Measurements from ENCODE around the gene FOXO6. TPM values are rescaled to one million over a fixed set of nuclear protein-coding genes. Genes with fewer than 3 reads are reported as not detected.

The FOXO6 gene
- total RNA-seq, 1 experiment from 2014 or later: 6.1 TPM

DNA sequence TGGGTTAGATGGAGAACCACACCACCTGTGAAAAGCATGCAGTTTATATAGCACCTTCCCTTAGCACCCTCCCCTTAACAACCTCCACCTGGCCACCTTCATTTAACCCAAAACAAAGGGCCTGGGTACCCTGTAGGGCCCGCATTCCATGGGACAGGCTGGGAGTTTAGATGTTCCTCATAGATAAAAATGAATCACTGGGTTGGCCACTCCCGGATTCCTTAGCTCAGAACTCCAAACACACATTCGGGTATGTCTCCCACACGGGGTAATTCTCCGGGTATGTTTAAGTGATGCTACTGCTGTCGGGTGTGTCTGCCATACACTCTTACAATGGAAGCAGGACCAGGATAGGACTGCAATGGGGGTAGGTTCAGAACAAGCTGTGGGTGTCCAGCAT lies 43.9 kb upstream of the FOXO6 start:
- ChIA-PET POLR2A (ENCODE audit: low non-redundant PET) (no interaction called here), CTCF (no interaction called here)
- Histone ChIP-seq H3K4me3 (ENCODE audit: low read depth, low read length, poor library complexity, severe bottlenecking) (no peak overlapping the region), H3K4me1 (ENCODE audit: insufficient read depth, low read length, poor library complexity, severe bottlenecking) (no peaks in the 10 kb centered on the region), H3K27me3 (replicated peaks; ENCODE audit: insufficient read depth, low read depth, low read length, poor library complexity) (no peaks in the 10 kb centered on the region), H3K27ac (ENCODE audit: low read depth, low read length, poor library complexity, severe bottlenecking) (no peak overlapping the region), H3K9me3 (ENCODE audit: low read depth, low read length, poor library complexity, severe bottlenecking) (no peaks in the 10 kb centered on the region), H3K36me3 (ENCODE audit: insufficient read depth, low read length, poor library complexity, severe bottlenecking) (no peaks in the 10 kb centered on the region)
- DNase-seq (ENCODE audit: low spot score): no peak
- intact Hi-C loops (cut with micrococcal nuclease; ENCODE audit: unreplicated experiment): no loop called here
- no TSS peak for BruUV-seq (replicated peaks)
- TF ChIP-seq, protein P1, sequence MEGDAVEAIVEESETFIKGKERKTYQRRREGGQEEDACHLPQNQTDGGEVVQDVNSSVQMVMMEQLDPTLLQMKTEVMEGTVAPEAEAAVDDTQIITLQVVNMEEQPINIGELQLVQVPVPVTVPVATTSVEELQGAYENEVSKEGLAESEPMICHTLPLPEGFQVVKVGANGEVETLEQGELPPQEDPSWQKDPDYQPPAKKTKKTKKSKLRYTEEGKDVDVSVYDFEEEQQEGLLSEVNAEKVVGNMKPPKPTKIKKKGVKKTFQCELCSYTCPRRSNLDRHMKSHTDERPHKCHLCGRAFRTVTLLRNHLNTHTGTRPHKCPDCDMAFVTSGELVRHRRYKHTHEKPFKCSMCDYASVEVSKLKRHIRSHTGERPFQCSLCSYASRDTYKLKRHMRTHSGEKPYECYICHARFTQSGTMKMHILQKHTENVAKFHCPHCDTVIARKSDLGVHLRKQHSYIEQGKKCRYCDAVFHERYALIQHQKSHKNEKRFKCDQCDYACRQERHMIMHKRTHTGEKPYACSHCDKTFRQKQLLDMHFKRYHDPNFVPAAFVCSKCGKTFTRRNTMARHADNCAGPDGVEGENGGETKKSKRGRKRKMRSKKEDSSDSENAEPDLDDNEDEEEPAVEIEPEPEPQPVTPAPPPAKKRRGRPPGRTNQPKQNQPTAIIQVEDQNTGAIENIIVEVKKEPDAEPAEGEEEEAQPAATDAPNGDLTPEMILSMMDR (conservative IDR thresholded peaks at IDR 0.05; ENCODE audit: low read depth, low read length): no peak
- TF ChIP-seq EZH2 (IDR thresholded peaks at IDR 0.05; ENCODE audit: borderline replicate concordance, low read depth, low read length, poor library complexity, severe bottlenecking): no peak

- Histone ChIP-seq H3K36me3 (ENCODE audit: insufficient read depth, low read length, poor library complexity, severe bottlenecking) (no peaks in the 10 kb centered on the region), H3K27ac (ENCODE audit: low read depth, low read length, poor library complexity, severe bottlenecking) (no peak overlapping the region), H3K4me3 (ENCODE audit: low read depth, low read length, poor library complexity, severe bottlenecking) (no peak overlapping the region), H3K4me1 (ENCODE audit: insufficient read depth, low read length, poor library complexity, severe bottlenecking) (no peaks in the 10 kb centered on the region), H3K9me3 (ENCODE audit: low read depth, low read length, poor library complexity, severe bottlenecking) (no peaks in the 10 kb centered on the region), H3K27me3 (replicated peaks; ENCODE audit: insufficient read depth, low read depth, low read length, poor library complexity) (no peaks in the 10 kb centered on the region)
- no peak for TF ChIP-seq EZH2 (IDR thresholded peaks at IDR 0.05; ENCODE audit: borderline replicate concordance, low read depth, low read length, poor library complexity, severe bottlenecking)
- TF ChIP-seq, protein P1 (conservative IDR thresholded peaks at IDR 0.05; ENCODE audit: low read depth, low read length): no peak
- no TSS peak for BruUV-seq (replicated peaks)
- ChIA-PET POLR2A (ENCODE audit: low non-redundant PET) (no interaction called here), CTCF (no interaction called here)
- intact Hi-C loops (cut with micrococcal nuclease; ENCODE audit: unreplicated experiment): no loop called here
- DNase-seq (ENCODE audit: low spot score): no peak
Observed at GRCh38 chr1:41318135-41318534, 43.1 kb upstream of the FOXO6 start.

GRCh38 chr1:41319106-41319755 lies 42.0 kb upstream of the FOXO6 start:
- H3K36me3 ChIP-seq (ENCODE audit: insufficient read depth, low read length, poor library complexity, severe bottlenecking): no peaks in the 10 kb centered on the region
- no peak overlapping the region for H3K27ac ChIP-seq (ENCODE audit: low read depth, low read length, poor library complexity, severe bottlenecking)
- BruUV-seq (replicated peaks): no TSS peak
- H3K4me1 ChIP-seq (ENCODE audit: insufficient read depth, low read length, poor library complexity, severe bottlenecking): no peaks in the 10 kb centered on the region
- no peaks in the 10 kb centered on the region for H3K27me3 ChIP-seq (replicated peaks; ENCODE audit: insufficient read depth, low read depth, low read length, poor library complexity)
- H3K4me3 ChIP-seq (ENCODE audit: low read depth, low read length, poor library complexity, severe bottlenecking): no peak overlapping the region
- H3K9me3 ChIP-seq (ENCODE audit: low read depth, low read length, poor library complexity, severe bottlenecking): no peaks in the 10 kb centered on the region
- intact Hi-C loops (cut with micrococcal nuclease; ENCODE audit: unreplicated experiment): no loop called here
- ChIA-PET POLR2A (ENCODE audit: low non-redundant PET) (no interaction called here), CTCF (no interaction called here)
- DNase-seq (ENCODE audit: low spot score): no peak
- no peak for TF ChIP-seq EZH2 (IDR thresholded peaks at IDR 0.05; ENCODE audit: borderline replicate concordance, low read depth, low read length, poor library complexity, severe bottlenecking)
- TF ChIP-seq, protein P1 (conservative IDR thresholded peaks at IDR 0.05; ENCODE audit: low read depth, low read length): no peak
